Hepatocyte (in vitro differentiated cells): Measurements from ENCODE around the gene ATP6V1D. TPM values are rescaled to one million over a fixed set of nuclear protein-coding genes. Genes with fewer than 3 reads are reported as not detected.

Experiments
- DNase-seq: peaks from one replicate; pipeline ENCODE4 v3.0.0-alpha.2; 2016; ENCODE audit warnings: low spot score
- H2AFZ ChIP-seq: fragments of 200-600 bp; sonication (generic); 2 replicates; pipeline ENCODE4 v1.6.0; 2016; ENCODE audit warnings: antibody characterized with exemption, mild to moderate bottlenecking
- H3K27ac ChIP-seq: fragments of 200-600 bp; sonication (generic); 2 replicates; pipeline ENCODE4 v1.5.1; 2016; ENCODE audit warnings: mild to moderate bottlenecking
- H3K27me3 ChIP-seq: fragments of 200-600 bp; sonication (generic); 2 replicates; pipeline ENCODE4 v1.6.1; 2016
- H3K36me3 ChIP-seq: fragments of 200-600 bp; sonication (generic); replicated peaks from 2 replicates; pipeline ENCODE4 v1.5.1; 2016; ENCODE audit warnings: low read depth; ENCODE audit not compliant: insufficient read depth
- H3K4me1 ChIP-seq: fragments of 200-600 bp; sonication (generic); 2 replicates; pipeline ENCODE4 v1.5.1; 2016; ENCODE audit warnings: mild to moderate bottlenecking, moderate library complexity; ENCODE audit not compliant: insufficient read depth
- H3K4me2 ChIP-seq: fragments of 200-600 bp; sonication (generic); 2 replicates; pipeline ENCODE4 v1.6.0; 2016
- H3K4me3 ChIP-seq: fragments of 200-600 bp; sonication (generic); 2 replicates; pipeline ENCODE4 v1.5.1; 2016; ENCODE audit warnings: mild to moderate bottlenecking
- H3K79me2 ChIP-seq: fragments of 200-600 bp; sonication (generic); 2 replicates; pipeline ENCODE4 v1.6.0; 2017; ENCODE audit warnings: mild to moderate bottlenecking
- H3K9me2 ChIP-seq: fragments of 200-600 bp; sonication (generic); replicated peaks from 2 replicates; pipeline ENCODE4 v1.6.0; 2017; ENCODE audit warnings: mild to moderate bottlenecking; ENCODE audit not compliant: insufficient read depth
- H3K9me3 ChIP-seq: fragments of 200-600 bp; sonication (generic); 2 replicates; pipeline ENCODE4 v1.5.1; 2016; ENCODE audit warnings: low read depth, mild to moderate bottlenecking
- H4K20me1 ChIP-seq: fragments of 200-600 bp; sonication (generic); 2 replicates; pipeline ENCODE4 v1.6.0; 2016; ENCODE audit warnings: mild to moderate bottlenecking; ENCODE audit not compliant: insufficient read depth, poor library complexity, severe bottlenecking
- CTCF ChIP-seq: fragments of 200-600 bp; sonication (generic); IDR thresholded peaks from 2 replicates; pipeline ENCODE4 v1.5.1; 2016; ENCODE audit warnings: antibody characterized with exemption, mild to moderate bottlenecking; ENCODE audit not compliant: poor library complexity
- EZH2 ChIP-seq: fragments of 200-600 bp; sonication (generic); IDR thresholded peaks from 2 replicates; pipeline ENCODE4 v1.6.1; 2016; ENCODE audit warnings: antibody characterized with exemption, mild to moderate bottlenecking, borderline replicate concordance
- EZH2phosphoT487 ChIP-seq: fragments of 200-600 bp; sonication (generic); IDR thresholded peaks from one replicate; pipeline ENCODE4 v1.6.1; 2018; ENCODE audit warnings: antibody characterized with exemption, mild to moderate bottlenecking, low read depth, moderate library complexity; ENCODE audit not compliant: unreplicated experiment, severe bottlenecking
- WGBS: methylation state at CpG from one replicate; pipeline ENCODE4 v1.1.6; 2016; ENCODE audit warnings: low lambda C conversion rate; ENCODE audit errors: missing lambda C conversion rate; 5-methylcytosine and 5-hydroxymethylcytosine counted together
- polyA plus RNA-seq: library from polyadenylated mRNA; unstranded; fragments of >200 nt; fragmentation: Nextera tagmentation; extraction: Ambion mirVana; gene quantifications from 2 replicates; pipeline ENCODE4 v1.2.1, GENCODE V29; 2016
- total RNA-seq: library from RNA; depleted of rRNA; stranded (reverse); fragments of >200 nt; gene quantifications from 2 replicates; pipeline ENCODE4 v1.2.3, GENCODE V29; 2014

The ATP6V1D gene
- total and polyA plus RNA-seq, 2 experiments from 2014 or later = 86.7 to 145 TPM

- no peak for DNase-seq
Measured at GRCh38 chr14:67389275-67389674, 29.7 kb upstream of the ATP6V1D start.

GRCh38 chr14:67387195-67387594 is 27.6 kb upstream of the ATP6V1D start:
- no peak for TF ChIP-seq CTCF
- no peak for TF ChIP-seq EZH2phosphoT487
- TF ChIP-seq EZH2 = no peak
- no peaks in the 10 kb centered on the region for H3K27me3 ChIP-seq
- H3K4me3 ChIP-seq = no peak overlapping the region
- 74% methylated on average over 2 of the region's 2 CpGs for WGBS
- H3K79me2 ChIP-seq = no peaks in the 10 kb centered on the region
- H3K27ac ChIP-seq = no peak overlapping the region
- H3K36me3 ChIP-seq = peaks cover 2% of the 10 kb centered on the region
- no peak overlapping the region for H2AFZ ChIP-seq
- no peaks in the 10 kb centered on the region for H4K20me1 ChIP-seq
- H3K9me2 ChIP-seq = no peaks in the 10 kb centered on the region
- no peaks in the 10 kb centered on the region for H3K4me1 ChIP-seq
- no peak for DNase-seq
- no peaks in the 10 kb centered on the region for H3K9me3 ChIP-seq
- no peak overlapping the region for H3K4me2 ChIP-seq

More at GRCh38 chr14:67389275-67389674, 29.7 kb upstream of the ATP6V1D start:
- Histone ChIP-seq H3K4me2 (no peak overlapping the region), H3K4me3 (no peak overlapping the region), H3K4me1 (no peaks in the 10 kb centered on the region), H3K27me3 (no peaks in the 10 kb centered on the region), H3K27ac (no peak overlapping the region), H3K9me3 (no peaks in the 10 kb centered on the region), H4K20me1 (no peaks in the 10 kb centered on the region), H3K36me3 (no peaks in the 10 kb centered on the region), H2AFZ (no peak overlapping the region), H3K9me2 (no peaks in the 10 kb centered on the region), H3K79me2 (no peaks in the 10 kb centered on the region)
- no peak for TF ChIP-seq EZH2phosphoT487
- TF ChIP-seq CTCF = no peak
- TF ChIP-seq EZH2 = no peak
- WGBS = 93% methylated on average over 3 of the region's 3 CpGs

GRCh38 chr14:67385618-67386017 is 26.0 kb upstream of the ATP6V1D start:
- Histone ChIP-seq H3K9me3 (no peaks in the 10 kb centered on the region), H2AFZ (no peak overlapping the region), H3K4me1 (no peaks in the 10 kb centered on the region), H3K9me2 (no peaks in the 10 kb centered on the region), H3K36me3 (peaks cover 9% of the 10 kb centered on the region), H3K4me3 (no peak overlapping the region), H3K79me2 (no peaks in the 10 kb centered on the region), H3K4me2 (no peak overlapping the region), H4K20me1 (no peaks in the 10 kb centered on the region), H3K27ac (no peak overlapping the region), H3K27me3 (no peaks in the 10 kb centered on the region)
- DNase-seq = no peak
- TF ChIP-seq CTCF = no peak
- TF ChIP-seq EZH2phosphoT487 = no peak
- no peak for TF ChIP-seq EZH2
- WGBS = 100% methylated on average over 2 of the region's 2 CpGs

- no peak for DNase-seq
- TF ChIP-seq EZH2phosphoT487 = no peak
- no peak for TF ChIP-seq EZH2
- Histone ChIP-seq H3K27me3 (no peaks in the 10 kb centered on the region), H3K36me3 (peaks cover 9% of the 10 kb centered on the region), H3K27ac (no peak overlapping the region), H3K4me1 (no peaks in the 10 kb centered on the region), H2AFZ (no peak overlapping the region), H4K20me1 (no peaks in the 10 kb centered on the region), H3K4me3 (no peak overlapping the region), H3K4me2 (no peak overlapping the region), H3K79me2 (no peaks in the 10 kb centered on the region), H3K9me3 (no peaks in the 10 kb centered on the region), H3K9me2 (no peaks in the 10 kb centered on the region)
- 92% methylated on average over 2 of the region's 2 CpGs for WGBS
Measured at GRCh38 chr14:67385120-67385519, 25.5 kb upstream of the ATP6V1D start.
